ENCODE measurements around the gene PARP4. TPM values are rescaled to one million over a fixed set of nuclear protein-coding genes. Genes with fewer than 3 reads are reported as not detected.
"Not testable (repeated sequence)": the region's sequence is repeated elsewhere in the genome, so short reads cannot be mapped to it uniquely, and the experiment has no call there.

Gene PARP4
- total RNA-seq, 1 donor from 2014 or later: 70.3 TPM

DNA sequence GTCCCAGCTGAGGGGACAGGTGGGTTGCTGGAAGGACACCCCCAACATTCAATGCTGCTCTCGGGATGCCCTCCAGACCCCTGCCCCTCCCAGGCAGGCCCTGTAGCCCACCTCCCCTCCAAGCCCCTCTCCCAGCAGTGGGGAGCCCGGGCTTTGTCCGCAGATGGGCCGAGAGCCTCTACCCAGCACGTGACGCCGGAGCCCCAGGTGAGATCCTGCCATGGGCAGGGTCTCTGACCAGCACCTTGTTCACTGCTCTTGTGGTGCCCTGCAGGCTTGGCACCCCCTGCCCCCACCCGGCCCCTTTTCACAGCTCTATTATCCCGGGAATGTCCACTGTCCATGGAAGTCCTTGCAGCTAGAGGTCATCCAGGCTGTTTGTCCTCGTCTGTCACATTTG lies 126.7 kb downstream of the PARP4 start:
- Histone ChIP-seq H3K4me1 (no peaks in the 10 kb centered on the region), H3K9me3 (no peaks in the 10 kb centered on the region), H3K27me3 (no peaks in the 10 kb centered on the region), H3K36me3 (no peaks in the 10 kb centered on the region), H3K4me3 (no peak overlapping the region), H3K27ac (no peak overlapping the region)
- DNase-seq: no peak
- no peak for TF ChIP-seq CTCF (IDR thresholded peaks at IDR 0.05)
- intact Hi-C loops (cut with DNase I): no loop called here
- ATAC-seq: no peak

GRCh38 chr13:24384946-24385345 lies 127.6 kb downstream of the PARP4 start:
- H3K27ac ChIP-seq; ATAC-seq; H3K4me1 ChIP-seq; intact Hi-C loops (cut with DNase I); H3K27me3 ChIP-seq; DNase-seq; H3K36me3 ChIP-seq; H3K4me3 ChIP-seq; H3K9me3 ChIP-seq: not testable (repeated sequence)

- intact Hi-C loops (cut with DNase I): not testable (repeated sequence)
Measured at GRCh38 chr13:24384091-24384490, 128.5 kb downstream of the PARP4 start.

GRCh38 chr13:24381541-24382265 lies 130.9 kb downstream of the PARP4 start:
- TF ChIP-seq CTCF (IDR thresholded peaks at IDR 0.05): no peak
- H3K27me3 ChIP-seq: no peaks in the 10 kb centered on the region
- H3K4me3 ChIP-seq: no peak overlapping the region
- intact Hi-C loops (cut with DNase I): no loop called here
- no peak for ATAC-seq
- DNase-seq: no peak
- no peak overlapping the region for H3K27ac ChIP-seq
- H3K36me3 ChIP-seq: no peaks in the 10 kb centered on the region
- no peaks in the 10 kb centered on the region for H3K9me3 ChIP-seq
- no peaks in the 10 kb centered on the region for H3K4me1 ChIP-seq

More at GRCh38 chr13:24384091-24384490, 128.5 kb downstream of the PARP4 start:
- ATAC-seq, H3K27ac ChIP-seq, H3K4me3 ChIP-seq, H3K4me1 ChIP-seq, DNase-seq, H3K27me3 ChIP-seq, H3K36me3 ChIP-seq, H3K9me3 ChIP-seq: not testable (repeated sequence)

DNA sequence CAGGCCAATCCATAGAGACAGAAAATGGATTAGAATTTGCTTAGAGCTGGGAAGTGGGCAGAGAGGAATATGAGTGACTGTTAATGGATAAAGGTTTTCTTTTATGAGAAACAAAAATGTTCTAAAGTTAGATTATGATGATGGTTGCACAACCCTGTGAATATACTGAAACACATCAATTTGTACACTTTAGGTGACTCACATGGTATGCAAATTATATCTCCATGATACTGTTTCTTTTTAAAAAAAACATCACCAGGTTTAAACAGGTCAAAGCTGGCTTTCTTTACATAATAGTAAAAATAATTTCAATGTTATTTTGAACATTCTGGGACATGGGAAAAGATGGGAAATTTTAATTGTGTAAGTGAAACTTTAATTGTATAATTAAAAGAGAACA lies 131.7 kb downstream of the PARP4 start:
- H3K27me3 ChIP-seq; intact Hi-C loops (cut with DNase I); H3K9me3 ChIP-seq; ATAC-seq; H3K36me3 ChIP-seq; DNase-seq; H3K4me1 ChIP-seq; H3K4me3 ChIP-seq; H3K27ac ChIP-seq: not testable (repeated sequence)

- DNase-seq; H3K27ac ChIP-seq; H3K36me3 ChIP-seq; ATAC-seq; H3K27me3 ChIP-seq; H3K9me3 ChIP-seq; H3K4me3 ChIP-seq; intact Hi-C loops (cut with DNase I); H3K4me1 ChIP-seq: not testable (repeated sequence)
Measured at GRCh38 chr13:24380227-24380626, 132.4 kb downstream of the PARP4 start.

- intact Hi-C loops (cut with DNase I); H3K4me1 ChIP-seq; H3K27me3 ChIP-seq; H3K9me3 ChIP-seq; H3K4me3 ChIP-seq; DNase-seq; H3K36me3 ChIP-seq; H3K27ac ChIP-seq: not testable (repeated sequence)
- peak; percentile 13 for ATAC-seq
Measured at GRCh38 chr13:24371273-24371672, 141.3 kb downstream of the PARP4 start.

Other genes with a start within 250 kb of the PARP4 start
- not detected for gene C1QTNF9, start 203.2 kb downstream of the PARP4 start, total RNA-seq
- gene ATP12A, start 167.6 kb upstream of the PARP4 start, total RNA-seq: not detected